Naive thymus-derived CD4-positive, alpha-beta T cell (primary cell): ENCODE measurements around the gene UCHL3. TPM values are rescaled to one million over a fixed set of nuclear protein-coding genes. Genes with fewer than 3 reads are reported as not detected.

Experiments
- ATAC-seq: fragments of 150-1000 bp; cut with Tn5 transposase; 2 replicates; pipeline ENCODE4 v1.10.0; 2021; ENCODE audit warnings: mild to moderate bottlenecking, moderate library complexity
- CTCF ChIA-PET: fragments of 350-600 bp; sonication (Branson Sonifier 250); formaldehyde crosslinking; loops from one replicate; lab custom pipeline; 2021; ENCODE audit warnings: antibody characterized with exemption; lab: Charles Lee
- POLR2A ChIA-PET: fragments of 350-600 bp; sonication (Branson Sonifier 250); formaldehyde crosslinking; loops from one replicate; lab custom pipeline; 2021; ENCODE audit warnings: antibody characterized with exemption, inconsistent platforms; lab: Charles Lee
- DNase-seq, 9 donors: peaks; one replicate each; pipeline versions ENCODE4 v3.0.0 to v3.0.0-alpha.2; 2020 to 2022; ENCODE audit warnings: mixed read lengths in 1 of 9
- H3K27ac ChIP-seq: one replicate; pipeline ENCODE4 v1.7.0; 2013; ENCODE audit warnings: mild to moderate bottlenecking, low read depth, low read length, moderate library complexity
- H3K27me3 ChIP-seq, 2 donors: one replicate each; pipeline ENCODE4 v1.7.0; 2013; ENCODE audit warnings: low read length in 2 of 2, mild to moderate bottlenecking in 2 of 2, moderate library complexity in 2 of 2; ENCODE audit not compliant: control insufficient read depth in 2 of 2, insufficient read depth in 2 of 2
- H3K36me3 ChIP-seq, 3 experiments: 1 replicate in 2 of 3; 2 replicates in 1 of 3; pipeline ENCODE4 v1.7.0; 2013; ENCODE audit warnings: low read length in 3 of 3, mild to moderate bottlenecking in 3 of 3, moderate library complexity in 1 of 3; ENCODE audit not compliant: insufficient read depth in 3 of 3, control insufficient read depth in 2 of 3
- H3K4me1 ChIP-seq, 2 donors: one replicate each; pipeline ENCODE4 v1.7.0; 2013; ENCODE audit warnings: low read length in 2 of 2, mild to moderate bottlenecking in 2 of 2, moderate library complexity in 1 of 2; ENCODE audit not compliant: control insufficient read depth in 2 of 2, insufficient read depth in 2 of 2
- H3K4me3 ChIP-seq: 2 replicates; pipeline ENCODE4 v1.7.0; 2013; ENCODE audit warnings: mild to moderate bottlenecking, low read length
- H3K9me3 ChIP-seq, 3 experiments: 1 replicate in 2 of 3; 2 replicates in 1 of 3; pipeline ENCODE4 v1.7.0; 2013; ENCODE audit warnings: low read length in 3 of 3; ENCODE audit not compliant: control insufficient read depth in 2 of 3
- H3K27ac Mint-ChIP-seq, 9 donors: one replicate each; pipeline ENCODE4 v1.8.0; 2020 to 2022; ENCODE audit warnings: mixed read lengths in 9 of 9, mild to moderate bottlenecking in 8 of 9, moderate library complexity in 5 of 9, inconsistent platforms in 2 of 9
- H3K27me3 Mint-ChIP-seq, 5 donors: one replicate each; pipeline ENCODE4 v1.8.0; 2021 to 2022; ENCODE audit warnings: mixed read lengths in 5 of 5, mild to moderate bottlenecking in 1 of 5
- H3K36me3 Mint-ChIP-seq, 5 donors: one replicate each; pipeline ENCODE4 v1.8.0; 2020 to 2022; ENCODE audit warnings: mixed read lengths in 5 of 5, mild to moderate bottlenecking in 3 of 5, inconsistent platforms in 1 of 5
- H3K4me1 Mint-ChIP-seq, 7 donors: one replicate each; pipeline ENCODE4 v1.8.0; 2020 to 2022; ENCODE audit warnings: mixed read lengths in 7 of 7, mild to moderate bottlenecking in 3 of 7, inconsistent platforms in 1 of 7
- H3K4me3 Mint-ChIP-seq, 10 donors: one replicate each; pipeline ENCODE4 v1.8.0; 2020 to 2022; ENCODE audit warnings: mild to moderate bottlenecking in 10 of 10, mixed read lengths in 10 of 10, moderate library complexity in 6 of 10, inconsistent platforms in 2 of 10
- H3K9me3 Mint-ChIP-seq, 11 donors: one replicate each; pipeline ENCODE4 v1.8.0; 2020 to 2022; ENCODE audit warnings: mixed read lengths in 11 of 11, mild to moderate bottlenecking in 4 of 11, inconsistent platforms in 1 of 11, moderate library complexity in 1 of 11
- intact Hi-C, 2 donors: fragments of 100-400 bp; cut with micrococcal nuclease; formaldehyde crosslinking; loops; one replicate each; pipeline ENCODE4 v1.15.1; 2023
- polyA plus RNA-seq, 2 donors: library from polyadenylated mRNA; unstranded; fragments of 300-500 nt; fragmentation: Illumina TruSeq; gene quantifications; one replicate each; pipeline ENCODE4 v1.2.3, GENCODE V29; 2021
- total RNA-seq, 6 experiments: library from RNA in 5 of 6; stranded (reverse) in 5 of 6; gene quantifications; 1 replicate in 5 of 6; 2 replicates in 1 of 6; pipeline ENCODE4 v1.2.3 and lab custom pipeline; 2021 to 2026

Gene UCHL3
- total and polyA plus RNA-seq, 7 experiments from 2014 or later: 18.6 to 60.0 (median 22.8) TPM

DNA sequence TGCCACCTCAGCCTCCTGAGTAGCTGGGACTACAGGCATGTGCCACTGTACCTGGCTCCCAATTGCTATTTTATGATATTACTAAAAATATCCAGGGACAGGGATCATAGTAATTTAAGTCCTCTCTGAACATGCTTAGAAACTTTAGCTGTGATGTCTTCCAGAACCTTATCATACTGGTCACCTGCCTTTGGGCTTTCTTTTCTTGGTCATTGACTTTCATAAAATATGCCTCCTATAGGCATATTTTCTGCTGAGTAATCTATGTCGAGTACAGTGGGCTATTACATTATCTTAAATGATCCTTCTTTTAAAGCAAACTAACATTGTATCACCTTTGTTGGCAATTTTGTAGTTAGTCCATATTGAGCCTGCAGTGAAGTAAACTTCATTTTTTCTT is 6.2 kb downstream of the UCHL3 start:
- peaks cover 1 to 9% of the 10 kb centered on the region in 2 donors for H3K4me1 ChIP-seq
- H3K36me3 ChIP-seq: peaks cover 0 to 12% (median 5%) of the 10 kb centered on the region in 3 experiments
- Mint-ChIP-seq H3K4me1 (peaks cover 28 to 87% (median 75%) of the 10 kb centered on the region in 7 donors), H3K36me3 (peaks cover 11 to 26% (median 23%) of the 10 kb centered on the region in 5 donors), H3K9me3 (no peaks in the 10 kb centered on the region), H3K27me3 (no peaks in the 10 kb centered on the region), H3K4me3 (no peak overlapping the region), H3K27ac (no peak overlapping the region)
- H3K27ac ChIP-seq: no peak overlapping the region
- DNase-seq (no peak), ATAC-seq (no peak)
- intact Hi-C loops: loop anchor here in 1 of 2 donors (10.0 kb wide), 1 partner anchor 319 kb away; no protein-coding TSS in a partner anchor
- CTCF ChIA-PET: no interaction called here
- no peaks in the 10 kb centered on the region for H3K9me3 ChIP-seq
- no peak overlapping the region for H3K4me3 ChIP-seq
- POLR2A ChIA-PET: no interaction called here
- H3K27me3 ChIP-seq: no peaks in the 10 kb centered on the region

DNA sequence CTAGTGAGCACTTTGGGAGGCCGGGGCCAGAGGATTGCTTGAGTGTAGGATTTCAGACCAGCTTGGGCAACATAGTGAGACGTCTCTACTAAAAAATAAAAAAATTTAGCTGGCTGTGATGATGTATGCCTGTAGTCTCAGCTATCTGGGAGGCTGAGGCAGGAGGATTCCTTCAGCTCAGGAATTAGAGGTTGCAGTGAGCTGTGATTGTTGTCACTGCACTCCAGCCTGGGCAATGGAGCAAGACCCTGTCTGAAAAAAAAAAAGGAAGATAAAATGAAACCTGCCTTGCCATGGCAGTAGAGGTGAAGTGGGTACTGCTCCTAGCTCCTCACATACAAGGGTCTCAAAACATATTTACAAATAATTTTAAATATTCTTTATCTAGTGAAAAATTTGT is 7.4 kb downstream of the UCHL3 start:
- H3K36me3 Mint-ChIP-seq: peaks cover 11 to 26% (median 23%) of the 10 kb centered on the region in 5 donors
- H3K4me3 ChIP-seq: no peak overlapping the region
- POLR2A ChIA-PET: interaction anchor here (0.6 kb wide), 2 partner anchors 35 to 229 kb away, joined by 3 read pairs; no protein-coding TSS in a partner anchor

DNA sequence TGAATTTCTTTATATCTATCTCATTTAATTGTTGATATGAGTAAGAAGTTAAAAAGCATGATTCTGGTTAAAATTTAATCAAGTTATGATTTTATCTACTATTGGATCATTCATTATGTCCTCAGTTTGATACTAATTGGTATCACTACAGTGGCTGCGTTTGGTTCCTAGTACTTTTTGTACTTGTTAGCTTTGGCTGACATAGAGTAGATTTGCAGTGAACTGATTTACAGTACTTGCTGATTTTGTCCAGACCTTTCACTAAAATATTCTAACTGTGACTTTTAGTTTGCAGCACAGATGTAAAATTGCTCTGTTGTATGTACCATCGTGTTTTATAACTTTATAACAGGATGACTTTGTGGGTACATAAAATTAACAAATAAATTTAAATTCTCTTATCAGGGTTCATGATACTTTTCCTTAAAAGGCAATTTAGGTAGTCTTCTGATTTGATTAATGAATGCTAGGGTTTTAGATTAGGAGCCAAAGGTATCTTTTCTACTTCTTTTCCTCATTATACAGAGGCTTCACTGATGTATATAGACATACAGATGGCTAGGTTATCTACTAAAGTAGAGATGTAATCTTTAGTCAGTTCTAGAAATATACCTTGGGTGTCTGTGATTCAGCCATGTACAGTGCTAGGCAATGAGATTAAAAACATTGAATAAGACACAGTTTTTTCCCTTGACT is 8.7 kb downstream of the UCHL3 start:
- Mint-ChIP-seq H3K9me3 (no peaks in the 10 kb centered on the region), H3K27me3 (no peaks in the 10 kb centered on the region), H3K36me3 (peaks cover 8 to 24% (median 23%) of the 10 kb centered on the region in 5 donors), H3K4me3 (peak overlapping the region in 8 of 10 donors; percentile 28 to 71 (median 60)), H3K27ac (peak overlapping the region in 8 of 9 donors; percentile 14 to 86 (median 76)), H3K4me1 (peaks cover 23 to 64% (median 55%) of the 10 kb centered on the region in 7 donors)
- CTCF ChIA-PET: no interaction called here
- no peak overlapping the region for H3K27ac ChIP-seq
- no peak for ATAC-seq
- peaks cover 0 to 14% (median 5%) of the 10 kb centered on the region in 3 experiments for H3K36me3 ChIP-seq
- intact Hi-C loops: loop anchor here (1.0 to 10.0 kb wide), 2 partner anchors 9 to 317 kb away; partner anchors contain the start of gene UCHL3 (in 1 of the 2)
- DNase-seq: no peak
- H3K9me3 ChIP-seq: no peaks in the 10 kb centered on the region
- POLR2A ChIA-PET: interaction anchor here (0.6 kb wide), 1 partner anchor 76 kb away, joined by 4 read pairs; no protein-coding TSS in a partner anchor
- H3K4me1 ChIP-seq: peaks cover 0 to 6% of the 10 kb centered on the region in 2 donors
- H3K27me3 ChIP-seq: no peaks in the 10 kb centered on the region
- no peak overlapping the region for H3K4me3 ChIP-seq

More for the DNA sequence above, 7.4 kb downstream of the UCHL3 start:
- ATAC-seq (no peak), DNase-seq (no peak)
- intact Hi-C loops: loop anchor here in 1 of 2 donors (10.0 kb wide), 1 partner anchor 318 kb away; no protein-coding TSS in a partner anchor
- Mint-ChIP-seq H3K27me3 (no peaks in the 10 kb centered on the region), H3K27ac (no peak overlapping the region), H3K4me3 (peak overlapping the region in 1 of 10 donors; percentile 43), H3K9me3 (no peaks in the 10 kb centered on the region), H3K4me1 (peaks cover 26 to 75% (median 66%) of the 10 kb centered on the region in 7 donors)
- Histone ChIP-seq H3K27me3 (no peaks in the 10 kb centered on the region), H3K4me1 (peaks cover 0 to 6% of the 10 kb centered on the region in 2 donors), H3K9me3 (no peaks in the 10 kb centered on the region), H3K36me3 (peaks cover 0 to 14% (median 5%) of the 10 kb centered on the region in 3 experiments), H3K27ac (no peak overlapping the region)
- CTCF ChIA-PET: interaction anchor here (0.6 kb wide), 1 partner anchor 101 kb away, joined by 3 read pairs; no protein-coding TSS in a partner anchor

DNA sequence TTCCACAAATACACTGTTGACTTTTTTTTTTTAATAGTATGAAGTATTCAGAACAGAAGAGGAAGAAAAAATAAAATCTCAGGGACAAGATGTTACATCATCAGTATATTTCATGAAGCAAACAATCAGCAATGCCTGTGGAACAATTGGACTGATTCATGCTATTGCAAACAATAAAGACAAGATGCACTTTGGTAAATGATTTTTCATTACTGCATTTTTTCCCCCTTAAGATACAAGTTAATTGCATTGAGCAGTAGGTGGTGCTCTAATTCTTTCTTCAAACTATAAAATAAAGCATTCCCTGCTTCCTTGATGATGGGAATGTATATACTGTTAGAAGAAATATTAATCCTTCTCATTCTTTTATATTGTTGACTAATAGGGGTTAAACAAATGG is 17.1 kb downstream of the UCHL3 start:
- CTCF ChIA-PET: no interaction called here
- Mint-ChIP-seq H3K27ac (no peak overlapping the region), H3K36me3 (peaks cover 11 to 52% (median 21%) of the 10 kb centered on the region in 5 donors), H3K4me3 (no peak overlapping the region), H3K9me3 (no peaks in the 10 kb centered on the region), H3K27me3 (no peaks in the 10 kb centered on the region), H3K4me1 (peaks cover 0 to 7% (median 4%) of the 10 kb centered on the region in 7 donors)
- H3K9me3 ChIP-seq: no peaks in the 10 kb centered on the region
- H3K36me3 ChIP-seq: peaks cover 5 to 26% (median 14%) of the 10 kb centered on the region in 3 experiments
- no peak for DNase-seq
- no peak for ATAC-seq
- no peak overlapping the region for H3K27ac ChIP-seq
- intact Hi-C loops: no loop called here
- H3K4me3 ChIP-seq: no peak overlapping the region
- H3K27me3 ChIP-seq: no peaks in the 10 kb centered on the region
- H3K4me1 ChIP-seq: no peaks in the 10 kb centered on the region
- POLR2A ChIA-PET: no interaction called here

DNA sequence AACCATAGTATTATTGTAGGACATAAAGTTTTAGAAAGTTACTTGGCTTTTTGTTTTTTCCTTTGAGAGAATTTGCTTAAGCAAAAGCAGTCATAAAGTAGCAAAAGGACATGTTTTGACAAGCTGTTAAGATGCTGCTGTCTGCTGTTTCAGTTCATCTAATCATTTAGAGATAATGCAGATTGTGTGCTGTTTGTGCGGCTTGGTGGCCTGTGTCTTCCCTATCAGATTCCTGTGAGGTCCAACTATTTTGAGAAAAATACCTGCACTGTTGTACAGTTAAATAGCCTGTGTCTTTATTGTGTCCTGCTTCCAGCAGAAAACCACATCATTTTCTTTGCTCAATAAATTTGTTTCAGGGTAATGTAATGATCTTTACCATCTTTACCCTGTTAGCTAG is 20.0 kb downstream of the UCHL3 start:
- no peak overlapping the region for H3K27ac Mint-ChIP-seq
- ATAC-seq (no peak), DNase-seq (no peak)
- no peaks in the 10 kb centered on the region for H3K4me1 ChIP-seq
- H3K36me3 Mint-ChIP-seq: peaks cover 20 to 72% (median 48%) of the 10 kb centered on the region in 5 donors
- ChIA-PET CTCF (no interaction called here), POLR2A (no interaction called here)
- intact Hi-C loops: no loop called here
- H3K4me3 ChIP-seq: no peak overlapping the region
- H3K4me3 Mint-ChIP-seq: no peak overlapping the region
- no peaks in the 10 kb centered on the region for H3K27me3 Mint-ChIP-seq
- H3K4me1 Mint-ChIP-seq: peaks cover 4 to 9% (median 5%) of the 10 kb centered on the region in 7 donors
- H3K9me3 Mint-ChIP-seq: peaks cover 0 to 3% (median 0%) of the 10 kb centered on the region in 11 donors
- no peaks in the 10 kb centered on the region for H3K9me3 ChIP-seq
- no peak overlapping the region for H3K27ac ChIP-seq
- H3K36me3 ChIP-seq: peaks cover 5 to 35% (median 14%) of the 10 kb centered on the region in 3 experiments
- no peaks in the 10 kb centered on the region for H3K27me3 ChIP-seq

DNA sequence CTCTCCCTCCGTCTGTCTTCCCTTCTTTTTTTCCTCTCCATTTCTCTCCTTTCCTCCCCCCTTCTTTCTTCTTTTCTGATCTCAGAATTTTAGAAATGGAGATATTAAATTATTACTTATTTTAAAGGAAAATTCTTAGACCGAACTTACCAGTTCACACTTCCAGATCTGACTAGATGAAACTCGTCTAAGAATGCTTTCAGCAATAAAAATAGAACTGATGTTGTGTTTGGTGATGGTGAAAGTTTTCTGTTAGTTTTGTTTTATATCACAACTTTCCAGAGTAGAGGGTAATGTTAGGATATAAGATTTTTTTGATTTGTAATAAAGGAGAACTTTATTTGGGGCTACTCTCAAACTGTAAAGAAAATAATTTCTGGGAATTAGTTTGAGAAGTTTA is 29.9 kb downstream of the UCHL3 start:
- Histone ChIP-seq H3K4me3 (no peak overlapping the region), H3K27ac (no peak overlapping the region)
- CTCF ChIA-PET: no interaction called here

More for the DNA sequence above, 29.9 kb downstream of the UCHL3 start:
- Histone ChIP-seq H3K4me1 (no peaks in the 10 kb centered on the region), H3K27me3 (no peaks in the 10 kb centered on the region), H3K36me3 (peaks cover 0 to 18% (median 0%) of the 10 kb centered on the region in 3 experiments), H3K9me3 (no peaks in the 10 kb centered on the region)
- no peak for DNase-seq
- Mint-ChIP-seq H3K4me3 (no peak overlapping the region), H3K27ac (no peak overlapping the region), H3K9me3 (peaks cover 0 to 12% (median 7%) of the 10 kb centered on the region in 11 donors), H3K27me3 (no peaks in the 10 kb centered on the region), H3K36me3 (peaks cover 16 to 59% (median 49%) of the 10 kb centered on the region in 5 donors), H3K4me1 (peaks cover 0 to 21% (median 13%) of the 10 kb centered on the region in 7 donors)
- intact Hi-C loops: no loop called here
- POLR2A ChIA-PET: no interaction called here
- no peak for ATAC-seq
